GM19467 (cell line): ENCODE measurements around the gene IL20RA.
"Not testable (repeated sequence)": the region's sequence is repeated elsewhere in the genome, so short reads cannot be mapped to it uniquely, and the experiment has no call there.

Source experiments
- ATAC-seq: cut with Tn5 transposase; IDR thresholded peaks from one replicate; pipeline ENCODE4 v1.9.1; 2021; ENCODE audit warnings: mild to moderate bottlenecking, moderate library complexity; ENCODE audit not compliant: unreplicated experiment

The IL20RA gene

GRCh38 chr6:136975089-136975715, 69.6 kb downstream of the IL20RA start:
- ATAC-seq: no peak

- ATAC-seq: not testable (repeated sequence)
These were observed 71.0 kb downstream of the IL20RA start for GRCh38 chr6:136973781-136974180.

- no peak for ATAC-seq
These were observed 73.2 kb downstream of the IL20RA start for GRCh38 chr6:136971609-136972008.

GRCh38 chr6:136969930-136970329, 74.8 kb downstream of the IL20RA start:
- ATAC-seq: no peak

GRCh38 chr6:136969433-136969832, 75.3 kb downstream of the IL20RA start:
- no peak for ATAC-seq

GRCh38 chr6:136968837-136969236, 75.9 kb downstream of the IL20RA start:
- no peak for ATAC-seq

- ATAC-seq: peak; percentile 93
These were observed 76.7 kb downstream of the IL20RA start for GRCh38 chr6:136967876-136968752.

- no peak for ATAC-seq
These were observed 80.4 kb downstream of the IL20RA start for GRCh38 chr6:136964398-136964797.

- no peak for ATAC-seq
These were observed 81.5 kb downstream of the IL20RA start for GRCh38 chr6:136963259-136963658.

GRCh38 chr6:136962661-136963060, 82.1 kb downstream of the IL20RA start:
- ATAC-seq: no peak

- no peak for ATAC-seq
These were observed 82.9 kb downstream of the IL20RA start for GRCh38 chr6:136961848-136962247.

GRCh38 chr6:136960781-136961180, 84.0 kb downstream of the IL20RA start:
- ATAC-seq: no peak

GRCh38 chr6:136959935-136960334, 84.8 kb downstream of the IL20RA start:
- not testable (repeated sequence) for ATAC-seq

GRCh38 chr6:136959471-136959891, 85.3 kb downstream of the IL20RA start:
- no peak for ATAC-seq

GRCh38 chr6:136958168-136958567, 86.6 kb downstream of the IL20RA start:
- ATAC-seq: no peak

GRCh38 chr6:136956590-136957544, 87.9 kb downstream of the IL20RA start:
- ATAC-seq: no peak

- no peak for ATAC-seq
These were observed 89.6 kb downstream of the IL20RA start for GRCh38 chr6:136955123-136955522.

- ATAC-seq: no peak
These were observed 92.0 kb downstream of the IL20RA start for GRCh38 chr6:136952714-136953260.

GRCh38 chr6:136950436-136951126, 94.2 kb downstream of the IL20RA start:
- no peak for ATAC-seq
